NCI-H1048 (cell line): ENCODE results near the gene PAPPA2.
"Not testable (repeated sequence)": the region's sequence is repeated elsewhere in the genome, so short reads cannot be mapped to it uniquely, and the experiment has no call there.

Source experiments
- DNase-seq: peaks from one replicate; lab custom pipeline; 2025; lab: John Stamatoyannopoulos, UW

The PAPPA2 gene

DNA sequence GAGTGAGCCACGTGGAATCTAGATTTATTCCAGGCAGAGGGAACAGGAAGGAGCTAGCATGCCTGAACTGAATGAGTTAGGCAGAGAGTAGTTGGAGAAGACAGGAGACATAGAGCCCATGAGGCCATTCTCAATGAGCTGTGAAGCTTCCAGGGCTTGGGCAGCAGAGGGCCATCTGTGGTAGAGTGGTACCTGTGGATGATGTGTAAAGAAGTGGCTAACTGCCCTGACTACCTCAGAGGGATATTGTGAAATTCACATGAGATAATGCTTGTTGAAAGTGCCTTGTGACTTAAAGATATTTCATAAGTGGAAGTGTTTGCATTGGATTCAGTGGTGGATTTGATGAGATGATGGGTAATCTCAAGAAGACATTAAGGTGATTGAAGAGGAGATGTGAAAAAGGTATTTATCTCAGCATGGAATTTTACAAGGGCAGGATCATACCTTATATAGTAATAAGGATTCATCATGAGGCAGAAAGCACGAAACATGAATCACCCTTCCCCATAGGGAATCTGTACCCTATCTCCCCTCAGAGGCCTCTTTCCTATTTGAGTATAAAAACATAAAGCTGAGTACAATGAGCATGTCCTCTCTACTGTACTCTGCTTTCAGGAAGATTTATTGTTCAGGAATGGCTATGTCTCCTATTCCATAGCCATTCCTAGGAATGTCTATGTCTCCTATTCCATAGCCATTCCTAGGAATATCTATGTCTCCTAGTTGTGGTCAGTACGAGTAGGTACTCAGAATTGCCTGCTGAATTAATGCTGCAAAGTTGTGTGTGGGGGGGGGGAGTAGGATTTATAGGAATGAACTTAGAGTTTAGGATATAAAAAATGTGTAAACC is 146.8 kb downstream of the PAPPA2 start:
- no peak for DNase-seq

DNA sequence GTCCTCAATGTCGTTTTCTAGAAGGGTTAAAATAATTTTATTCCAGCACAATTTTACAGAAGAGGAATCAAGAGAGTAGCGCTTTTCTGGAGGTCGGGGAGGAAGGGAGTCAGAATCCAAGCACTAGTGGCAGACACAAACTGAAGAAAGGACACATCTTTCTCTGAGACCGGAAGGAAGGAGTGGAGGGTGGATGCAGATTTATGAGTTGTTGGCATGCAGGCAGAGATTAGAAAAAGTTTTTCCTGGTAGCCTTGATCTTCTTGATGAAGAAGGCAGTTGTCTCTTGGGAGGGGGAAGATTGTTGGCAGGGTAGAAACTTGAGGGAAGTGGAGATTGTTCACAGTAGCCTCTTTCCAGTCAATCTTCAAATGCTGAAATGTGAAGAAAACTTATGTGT is 149.8 kb downstream of the PAPPA2 start:
- DNase-seq, result no peak

DNA sequence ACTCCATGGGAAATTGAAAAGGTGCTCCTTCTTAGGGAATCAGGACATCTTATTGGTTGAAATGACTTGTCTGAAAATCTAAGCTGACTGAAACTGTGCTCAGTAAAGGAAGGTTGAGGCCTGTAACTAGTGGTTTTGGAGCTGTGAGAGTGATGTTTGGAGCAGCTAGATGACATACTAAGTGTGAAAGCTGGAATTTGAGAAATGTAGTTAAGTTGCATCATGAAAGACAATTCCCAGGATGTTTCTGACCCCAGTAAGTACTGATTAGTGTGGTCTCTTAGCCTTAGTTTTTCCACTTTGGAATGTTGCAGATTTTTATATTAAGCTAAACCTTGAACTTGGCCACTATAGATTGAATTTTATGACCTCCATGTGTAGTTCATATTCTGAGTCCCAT is 154.9 kb downstream of the PAPPA2 start:
- no peak for DNase-seq

DNA sequence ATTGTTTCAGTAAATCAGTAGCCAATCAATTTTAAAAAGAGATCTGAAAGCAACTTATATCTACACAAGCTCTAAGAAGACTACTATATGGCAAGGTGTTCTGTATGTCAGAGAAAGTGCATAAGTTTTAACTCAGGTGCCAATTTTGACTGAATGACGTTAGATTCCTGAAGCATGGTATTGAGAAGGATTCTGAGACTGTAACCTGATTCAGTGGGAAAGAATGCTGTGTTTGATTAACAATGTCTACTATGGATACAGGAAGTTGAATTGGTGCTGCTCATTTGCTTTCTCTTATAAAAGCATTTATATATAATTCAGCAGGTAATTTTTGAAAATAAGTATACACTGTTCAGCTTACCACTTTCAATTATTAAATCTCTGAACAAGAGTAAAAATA is 156.3 kb downstream of the PAPPA2 start:
- DNase-seq, result no peak

DNA sequence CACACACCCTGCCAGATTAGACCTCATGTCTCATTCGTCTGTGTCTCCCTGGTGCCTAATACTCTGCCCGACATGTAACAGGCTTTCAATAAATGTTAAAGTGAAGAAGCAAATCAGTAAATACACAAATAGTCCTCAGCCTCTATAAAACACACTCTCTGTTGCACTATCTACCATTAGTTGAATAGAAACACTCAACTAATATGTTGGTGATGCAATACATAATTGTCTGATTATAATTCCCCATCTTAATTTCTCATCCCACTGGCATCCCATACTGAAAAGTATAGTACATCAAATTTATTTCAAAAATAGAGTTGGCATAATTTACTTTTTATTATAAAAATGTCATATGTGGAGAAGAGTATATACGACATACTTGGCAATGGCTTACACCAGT is 162.4 kb downstream of the PAPPA2 start:
- no peak for DNase-seq

DNA sequence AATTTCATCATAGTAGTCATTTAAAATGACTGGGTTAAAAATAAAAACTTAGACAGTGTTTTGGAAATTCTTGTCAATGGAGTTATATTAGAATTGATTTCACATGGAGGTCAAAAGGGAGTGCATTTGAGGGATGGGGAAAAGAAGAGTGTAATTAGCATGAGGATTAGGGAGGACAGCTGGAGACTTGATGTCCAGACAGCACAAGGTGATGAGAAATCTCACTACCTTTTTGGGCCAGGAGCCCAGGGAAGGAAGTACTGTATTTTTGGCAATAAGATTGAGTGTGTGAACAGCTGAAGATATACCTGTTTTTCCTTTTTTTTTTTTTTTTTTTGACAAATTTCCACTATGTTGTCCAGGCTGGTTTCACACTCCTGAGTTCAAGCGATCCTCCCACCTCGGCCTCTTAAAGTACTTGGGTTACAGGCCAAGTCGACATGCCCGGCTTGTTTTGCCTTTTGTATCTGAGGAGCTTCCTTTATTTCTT is 163.6 kb downstream of the PAPPA2 start:
- DNase-seq, result no peak

DNA sequence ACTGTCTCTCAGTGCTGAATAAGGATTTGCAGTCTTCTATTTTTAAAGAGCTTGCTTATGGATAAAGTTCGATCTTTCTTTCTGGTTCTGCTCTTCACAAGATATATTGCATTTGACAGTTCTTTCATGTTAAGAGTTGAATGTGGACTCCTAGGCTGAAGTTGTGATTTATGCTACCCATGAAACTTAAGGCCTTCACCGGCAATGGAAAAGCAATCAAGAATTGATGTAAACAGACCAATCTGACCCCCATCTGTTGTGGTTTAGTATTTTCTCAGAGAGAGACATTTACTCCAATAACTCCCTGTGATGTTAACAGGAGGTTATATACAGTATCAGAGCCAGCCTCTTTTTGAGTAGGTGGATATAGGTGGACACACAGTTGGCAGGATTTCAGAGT is 165.8 kb downstream of the PAPPA2 start:
- no peak for DNase-seq

DNA sequence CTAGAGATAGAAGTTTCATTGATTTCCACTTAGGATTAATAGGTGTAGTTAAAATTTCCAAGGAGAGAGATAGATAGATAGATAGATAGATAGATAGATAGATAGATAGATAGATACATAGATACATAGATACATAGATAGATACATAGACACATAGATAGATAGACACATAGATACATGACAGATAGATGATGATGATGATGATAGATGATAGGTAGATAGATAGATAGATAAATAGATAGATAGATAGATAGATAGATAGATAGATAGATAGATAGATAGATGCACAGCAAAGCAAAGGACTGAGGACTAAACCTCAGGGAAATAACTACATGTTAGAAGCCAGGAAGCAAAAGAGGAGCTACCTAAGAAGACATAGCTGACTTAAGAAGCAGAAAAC is 171.8 kb downstream of the PAPPA2 start:
- not testable (repeated sequence) for DNase-seq

DNA sequence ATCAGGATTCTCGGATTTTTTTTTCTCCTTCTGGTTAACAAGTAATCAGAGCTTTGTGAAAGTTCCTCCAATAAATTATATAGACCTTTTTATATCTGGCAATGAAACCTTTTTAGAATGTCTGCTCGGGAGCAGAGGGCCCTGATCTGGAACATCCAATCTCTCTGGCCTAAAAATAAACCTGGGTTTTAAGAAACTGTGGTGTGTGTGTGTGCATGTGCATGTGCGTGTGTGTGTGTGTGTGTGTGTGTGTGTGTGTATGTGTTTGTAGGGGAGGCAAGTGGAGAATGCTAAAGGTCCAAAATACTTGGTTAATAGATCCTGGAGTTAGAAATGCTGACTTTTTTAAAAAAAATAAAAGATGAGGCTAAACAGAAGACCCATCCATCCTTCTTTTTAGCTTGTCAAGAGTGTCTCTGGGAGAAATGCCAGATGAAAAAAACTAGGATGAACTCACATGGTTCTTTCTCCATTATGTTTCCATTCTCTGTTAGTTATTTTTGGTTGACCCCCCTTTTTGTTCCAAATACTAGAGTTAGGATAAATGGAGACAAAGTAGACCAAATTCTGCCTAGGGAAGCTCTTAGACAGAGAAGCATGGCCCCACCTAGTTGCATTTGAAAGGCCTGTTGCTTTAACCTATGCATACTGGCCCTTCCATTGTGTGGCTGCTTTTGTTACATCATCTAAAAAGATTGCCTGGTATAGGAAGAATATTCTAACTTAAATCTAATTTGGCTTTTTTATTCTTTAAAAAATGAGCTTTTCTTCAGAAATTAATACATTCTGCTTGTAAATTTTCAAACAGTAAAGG is 175.9 kb downstream of the PAPPA2 start:
- DNase-seq, result no peak

DNA sequence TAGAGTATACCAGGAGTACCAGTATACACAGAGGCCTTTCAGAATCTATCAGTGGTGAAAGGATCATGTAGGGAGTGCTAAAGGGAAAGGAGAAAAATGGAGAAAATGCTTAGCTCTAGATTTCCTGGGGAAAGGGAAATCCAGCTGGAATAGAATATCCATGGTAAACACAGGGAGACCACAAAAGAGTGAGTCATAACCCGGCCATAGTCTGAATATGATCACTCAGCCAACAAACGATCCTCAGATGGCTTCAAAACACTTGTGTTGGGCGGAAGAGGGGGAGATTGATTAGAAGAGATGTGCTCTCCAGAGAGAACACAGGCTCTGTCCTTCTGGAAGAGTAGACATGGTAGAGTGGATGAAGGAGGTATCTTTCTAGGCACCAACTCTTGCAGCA is 180.6 kb downstream of the PAPPA2 start:
- no peak for DNase-seq

DNA sequence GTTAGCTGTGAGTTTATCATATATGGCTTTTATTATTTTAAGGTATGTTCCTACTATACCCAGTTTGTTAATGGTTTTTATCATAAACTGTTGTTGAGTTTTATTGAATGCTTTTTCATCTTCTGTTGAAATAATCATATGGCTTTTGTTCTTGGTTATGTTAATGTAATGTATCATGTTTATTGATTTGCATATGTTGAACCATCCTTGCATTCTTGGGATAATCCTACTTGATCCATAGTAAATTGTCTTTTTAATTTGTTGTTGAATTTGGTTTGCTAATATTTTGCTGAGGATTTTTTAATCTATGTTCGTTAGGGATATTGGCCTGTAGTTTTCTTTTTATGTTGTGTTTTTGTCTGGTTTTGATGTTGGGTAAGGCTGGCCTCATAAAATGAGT is 185.6 kb downstream of the PAPPA2 start:
- DNase-seq, result no peak

DNA sequence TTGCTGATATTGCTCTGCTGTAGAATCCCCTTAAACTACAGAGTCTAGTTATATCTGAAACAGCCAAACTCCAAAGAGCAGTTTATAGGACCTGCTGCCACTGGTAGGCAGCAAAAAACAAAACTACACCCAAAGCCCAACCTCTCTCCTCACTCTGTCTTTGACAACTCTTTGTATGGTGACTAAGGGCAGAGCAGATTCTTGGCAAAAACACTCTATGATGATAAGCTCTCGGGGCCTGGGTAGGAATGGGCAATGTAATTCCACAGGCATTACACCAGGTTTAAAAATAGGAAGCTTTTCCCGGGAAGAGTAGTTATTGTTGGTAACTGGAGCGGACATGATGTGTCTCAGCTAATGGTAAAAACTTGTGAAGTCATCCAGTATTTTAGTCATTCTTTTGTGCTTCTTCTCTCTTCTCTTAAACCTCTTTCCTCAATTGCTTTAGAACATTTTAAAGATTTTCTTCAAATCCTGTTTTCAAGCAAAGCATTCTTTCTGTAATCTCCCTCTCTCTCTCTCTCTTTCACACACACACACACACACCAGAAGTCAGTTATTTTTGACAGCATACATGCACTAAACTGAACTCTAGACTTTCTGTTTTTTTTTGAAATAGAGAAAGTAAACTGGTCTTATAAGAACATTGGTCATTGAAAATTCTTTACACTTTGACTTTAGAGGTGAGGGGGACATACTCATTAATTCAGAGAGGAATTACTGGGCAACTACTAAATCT is 193.5 kb downstream of the PAPPA2 start:
- no peak for DNase-seq

DNA sequence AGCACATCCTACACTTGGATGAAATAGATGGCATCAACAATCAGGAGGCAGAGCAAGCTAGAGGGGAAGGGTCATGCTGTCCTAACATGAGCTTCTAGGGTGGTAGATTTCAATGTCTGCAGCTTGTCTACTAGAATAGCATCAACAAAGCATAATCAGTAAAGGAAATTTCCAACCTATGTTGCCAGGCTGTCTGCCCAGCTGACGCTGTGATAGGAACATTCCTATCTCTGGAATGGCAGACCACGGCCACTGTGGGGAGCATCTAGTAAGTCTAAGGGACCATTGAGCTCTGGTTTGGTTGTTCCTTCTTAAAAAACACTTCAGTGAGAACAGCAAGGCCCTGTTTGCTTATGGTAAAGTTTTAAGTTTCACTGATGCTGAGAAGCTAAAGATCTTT is 206.8 kb downstream of the PAPPA2 start:
- no peak for DNase-seq

DNA sequence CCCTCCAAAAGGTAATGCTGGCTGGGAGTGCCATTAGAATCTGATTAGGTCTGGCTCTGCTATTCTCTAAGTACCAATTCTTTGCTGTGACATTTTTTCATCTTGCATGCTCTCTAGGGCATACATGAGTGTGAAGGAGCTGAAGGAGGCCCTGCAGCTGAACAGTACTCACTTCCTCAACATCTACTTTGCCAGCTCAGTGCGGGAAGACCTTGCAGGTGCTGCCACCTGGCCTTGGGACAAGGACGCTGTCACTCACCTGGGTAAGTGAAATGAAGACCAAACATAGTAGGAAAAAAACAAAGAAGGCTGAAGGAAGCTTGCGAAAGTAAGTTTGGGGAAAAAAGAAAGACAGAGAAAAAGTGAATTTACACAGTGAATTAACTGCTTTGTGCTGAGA is 207.9 kb downstream of the PAPPA2 start:
- DNase-seq, result no peak

DNA sequence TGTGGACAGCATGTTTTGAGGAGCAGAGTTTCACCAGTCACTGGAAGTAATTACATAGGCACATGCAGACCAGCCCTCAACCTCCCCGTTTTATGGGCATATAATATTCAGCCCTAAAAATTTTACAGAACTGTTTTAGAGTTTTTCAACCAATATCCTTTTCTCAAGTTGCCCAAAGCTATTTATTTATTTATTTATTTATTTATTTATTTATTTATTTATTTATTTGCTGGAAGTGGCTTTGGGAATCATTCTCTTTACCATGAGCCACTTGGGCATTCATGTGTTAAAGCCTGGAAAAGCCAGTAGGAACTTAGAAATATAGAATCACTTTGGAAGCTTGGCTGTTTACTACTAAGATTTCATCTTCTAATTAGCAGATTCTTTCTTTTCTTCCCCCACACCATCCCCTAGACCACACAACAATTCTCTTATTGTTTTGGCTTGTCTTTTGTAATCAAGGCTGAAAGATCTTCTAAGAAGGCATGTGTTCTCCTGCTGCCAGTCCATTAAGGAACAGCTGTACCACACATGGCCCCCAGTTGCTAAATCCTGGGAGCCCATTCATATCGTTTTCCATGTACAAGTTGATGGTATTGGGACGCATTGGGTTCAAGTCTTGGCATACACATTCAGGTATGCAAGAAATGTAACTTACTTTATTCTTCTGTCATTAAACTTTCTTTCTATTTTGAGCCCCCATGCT is 220.0 kb downstream of the PAPPA2 start:
- no peak for DNase-seq

DNA sequence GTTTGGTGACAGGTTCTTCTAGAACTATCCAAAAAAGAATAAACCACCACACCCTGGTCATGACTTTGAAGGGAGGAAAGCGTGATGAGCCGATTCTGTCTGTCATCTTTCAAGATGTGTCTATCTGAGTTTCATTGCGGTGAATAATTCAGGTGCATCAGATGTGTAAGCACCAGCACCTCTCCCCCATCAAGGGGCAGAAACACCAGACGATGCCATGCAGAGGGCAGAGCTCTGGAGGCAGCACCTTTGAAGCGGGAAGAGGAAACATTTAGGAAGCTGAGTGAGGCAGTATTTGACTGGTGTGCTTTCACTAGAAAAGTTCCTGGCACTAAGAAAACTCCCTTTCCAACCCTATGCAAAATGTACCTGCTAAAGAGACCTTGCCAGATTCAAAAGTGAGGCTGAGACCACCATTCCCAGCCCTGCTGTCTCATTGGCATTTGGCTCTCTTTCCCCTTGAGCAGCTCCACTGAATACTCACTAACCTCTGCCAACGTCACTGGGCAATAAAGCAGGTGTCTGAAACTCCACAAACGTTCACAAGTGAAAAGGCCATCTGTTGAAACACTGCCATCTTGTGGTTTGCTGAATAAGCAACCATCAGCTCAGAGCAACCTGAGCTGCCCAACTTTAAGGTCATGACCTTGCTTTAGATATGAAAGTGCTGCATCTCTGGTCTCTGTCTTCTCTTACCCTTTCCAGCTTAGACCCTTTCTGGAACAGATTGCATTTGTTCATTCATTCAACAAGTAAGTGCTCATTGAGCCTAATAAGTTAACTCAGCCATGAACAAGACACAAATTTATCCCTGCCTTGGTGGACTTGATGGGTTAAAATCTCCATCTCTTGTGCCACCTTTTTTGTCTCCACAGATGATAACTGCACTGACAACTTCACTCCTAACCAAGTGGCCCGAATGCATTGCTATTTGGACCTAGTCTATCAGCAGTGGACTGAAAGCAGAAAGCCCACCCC is 228.6 kb downstream of the PAPPA2 start:
- DNase-seq, result peak; percentile 48

DNA sequence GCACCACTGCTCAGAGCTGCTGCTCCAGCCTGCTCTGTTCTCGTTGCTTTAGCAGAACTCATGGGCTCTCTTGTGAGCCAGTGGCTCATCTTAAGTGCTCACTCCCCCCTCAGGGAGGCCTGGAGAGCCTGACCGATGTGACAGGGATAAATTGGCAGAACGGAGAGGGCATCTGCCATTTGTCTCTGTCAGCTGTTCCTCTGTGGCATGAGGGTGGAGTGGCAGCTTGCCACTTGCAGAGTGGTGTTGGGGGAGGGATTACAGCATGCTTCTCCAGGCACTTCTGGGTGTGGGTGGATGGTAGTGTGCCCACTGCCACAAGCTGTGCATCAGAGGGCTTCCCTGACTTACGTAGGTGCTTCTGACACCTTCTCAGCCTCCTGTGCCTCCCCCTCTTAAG is 229.5 kb downstream of the PAPPA2 start:
- DNase-seq, result no peak

DNA sequence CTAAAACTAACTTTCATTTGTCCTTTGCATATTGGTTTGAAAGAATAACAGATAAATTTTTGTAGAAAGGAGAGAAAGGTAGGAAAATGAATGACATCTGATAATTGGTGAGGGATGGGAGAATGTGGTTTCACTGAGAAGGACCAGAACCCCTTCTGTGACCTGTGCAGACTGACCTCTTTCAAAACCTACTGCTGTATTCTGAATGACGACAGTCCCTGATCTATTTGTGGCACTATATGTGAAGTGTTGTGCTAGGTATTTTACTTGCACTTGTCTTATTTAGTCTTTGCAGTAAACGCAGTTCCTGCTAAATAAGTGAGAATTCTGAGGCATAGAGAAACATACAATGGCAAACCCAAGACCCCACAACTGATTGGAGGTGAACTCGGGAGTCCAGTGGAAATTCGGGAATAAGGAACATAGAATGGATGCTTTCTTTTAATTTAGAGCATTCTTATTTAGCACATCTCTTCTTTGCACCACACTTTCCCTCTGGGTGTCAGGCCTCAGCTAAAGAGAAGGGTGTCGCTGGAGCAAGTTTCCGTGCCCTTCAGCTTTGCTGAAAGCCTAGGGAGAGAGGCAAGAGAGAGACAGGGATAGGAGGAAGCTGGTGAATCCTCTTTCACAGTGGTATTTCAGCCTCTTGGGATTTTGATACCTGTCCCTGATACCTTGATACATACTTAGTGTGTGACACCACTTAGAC is 230.2 kb downstream of the PAPPA2 start:
- no peak for DNase-seq

DNA sequence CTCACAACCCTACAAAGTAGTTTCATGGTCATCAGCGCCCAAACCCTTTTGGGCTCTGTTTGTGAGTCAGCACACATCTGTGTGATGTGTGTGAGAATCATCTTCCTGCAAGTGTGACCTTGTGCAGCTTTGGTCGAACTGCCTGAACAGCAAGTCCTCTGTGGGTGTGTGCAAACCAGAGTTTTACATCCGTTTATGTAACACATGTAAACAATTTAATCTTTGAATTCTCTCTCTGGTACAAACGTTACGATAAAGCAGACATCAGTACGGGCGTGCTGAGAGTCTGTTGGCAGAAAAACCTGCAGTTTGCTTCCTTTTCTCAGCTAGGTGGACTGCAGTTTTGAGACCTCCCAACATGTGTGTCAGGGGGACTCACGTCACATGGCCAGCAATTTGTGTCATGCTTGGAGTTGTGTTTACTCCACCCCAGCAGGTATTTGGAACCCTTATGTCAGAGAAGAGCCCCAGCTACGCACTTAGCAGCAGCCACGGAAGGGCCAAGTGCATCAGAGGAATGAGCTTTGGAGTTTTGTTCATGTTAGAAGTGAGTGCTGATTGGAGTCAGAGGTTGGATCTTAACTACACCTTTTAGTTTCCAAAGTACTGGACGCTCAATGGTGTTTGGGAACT is 230.8 kb downstream of the PAPPA2 start:
- DNase-seq, result no peak

DNA sequence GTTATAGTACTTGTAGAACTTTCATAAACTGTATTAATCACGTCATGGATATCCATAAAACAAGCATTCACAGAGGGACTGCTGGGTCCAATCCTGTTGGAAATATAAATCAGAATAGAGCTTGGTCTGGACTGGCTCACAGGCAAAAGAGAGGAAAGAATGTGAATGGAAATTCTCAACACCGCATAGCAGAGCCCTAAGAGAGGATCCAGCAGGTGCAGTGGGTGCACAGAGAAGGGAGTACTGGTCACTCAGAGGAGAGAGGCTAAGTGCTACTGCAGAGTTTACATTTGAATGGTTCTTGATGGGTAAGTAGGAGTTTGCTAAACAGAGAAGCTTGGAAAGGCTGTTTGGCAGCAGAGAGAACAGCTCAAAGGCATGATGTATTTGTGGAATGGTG is 231.7 kb downstream of the PAPPA2 start:
- no peak for DNase-seq
